Testis (tissue), 2 donors: ENCODE measurements around the gene SPATA33.

Experiments
- CTCF ChIP-seq, 3 experiments: fragments of 450-650 bp in 2 of 3; fragments of 200-600 bp in 1 of 3; sonication (generic) in 1 of 3; IDR thresholded peaks; one replicate each; pipeline ENCODE4 v1.5.1; 2016 to 2019; ENCODE audit warnings: antibody characterized with exemption in 3 of 3, mild to moderate bottlenecking in 2 of 3, moderate library complexity in 1 of 3
- POLR2A ChIP-seq: fragments of 450-650 bp; IDR thresholded peaks from one replicate; pipeline ENCODE4 v1.6.1; 2017; ENCODE audit warnings: antibody characterized with exemption, mild to moderate bottlenecking, moderate library complexity

- TF ChIP-seq CTCF (IDR thresholded peaks at IDR 0.05) (no peak), POLR2A (no peak)
Measured at GRCh38 chr16:89687092-89687940, 29.7 kb downstream of the SPATA33 start.
